ENCODE results near the gene ZNF492. TPM values are rescaled to one million over a fixed set of nuclear protein-coding genes. Genes with fewer than 3 reads are reported as not detected.

The ZNF492 gene
- polyA plus RNA-seq, 1 donor from 2014 or later, result not detected

DNA sequence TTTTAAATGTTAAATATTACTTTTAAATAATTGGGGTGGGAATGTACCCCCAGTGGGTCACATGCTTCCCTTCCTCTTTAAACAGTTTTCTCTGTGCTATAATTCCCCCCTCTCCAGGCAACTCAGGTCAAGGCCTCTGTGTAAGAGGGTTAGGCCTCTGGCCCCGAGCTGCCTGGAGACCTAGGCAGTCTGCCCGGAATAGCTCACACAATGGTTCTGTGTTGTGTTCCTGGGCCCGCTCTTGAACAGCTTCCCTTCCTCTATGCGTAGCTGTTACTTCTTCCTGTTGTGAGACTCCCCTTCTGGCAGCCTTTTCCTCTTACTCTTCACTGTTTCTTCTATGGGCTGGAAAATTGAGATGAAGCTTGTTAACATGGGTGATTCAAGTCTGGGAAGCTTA is 14.8 kb upstream of the ZNF492 start:
- Histone ChIP-seq H3K9me2 (ENCODE audit: insufficient read depth, low read length) (no peaks in the 10 kb centered on the region), H4K20me1 (ENCODE audit: insufficient read depth) (no peaks in the 10 kb centered on the region), H3K4me3 (ENCODE audit: low read length) (no peak overlapping the region), H3K4me2 (ENCODE audit: low read length) (no peak overlapping the region), H3F3A (ENCODE audit: insufficient read depth, low read length, poor library complexity, severe bottlenecking) (no peaks in the 10 kb centered on the region), H3K27me3 (ENCODE audit: insufficient read depth, low read depth, low read length) (no peaks in the 10 kb centered on the region), H3K36me3 (ENCODE audit: insufficient read depth, low read length) (no peaks in the 10 kb centered on the region), H3K9me3 (ENCODE audit: low read length) (peaks cover 3% of the 10 kb centered on the region), H3K79me2 (replicated peaks; ENCODE audit: insufficient read depth, low read length) (no peaks in the 10 kb centered on the region), H2AFZ (ENCODE audit: low read depth, low read length) (no peak overlapping the region), H3K9ac (ENCODE audit: low read length) (no peak overlapping the region), H3K27ac (ENCODE audit: low read length) (no peak overlapping the region)
- TF ChIP-seq, protein P1, sequence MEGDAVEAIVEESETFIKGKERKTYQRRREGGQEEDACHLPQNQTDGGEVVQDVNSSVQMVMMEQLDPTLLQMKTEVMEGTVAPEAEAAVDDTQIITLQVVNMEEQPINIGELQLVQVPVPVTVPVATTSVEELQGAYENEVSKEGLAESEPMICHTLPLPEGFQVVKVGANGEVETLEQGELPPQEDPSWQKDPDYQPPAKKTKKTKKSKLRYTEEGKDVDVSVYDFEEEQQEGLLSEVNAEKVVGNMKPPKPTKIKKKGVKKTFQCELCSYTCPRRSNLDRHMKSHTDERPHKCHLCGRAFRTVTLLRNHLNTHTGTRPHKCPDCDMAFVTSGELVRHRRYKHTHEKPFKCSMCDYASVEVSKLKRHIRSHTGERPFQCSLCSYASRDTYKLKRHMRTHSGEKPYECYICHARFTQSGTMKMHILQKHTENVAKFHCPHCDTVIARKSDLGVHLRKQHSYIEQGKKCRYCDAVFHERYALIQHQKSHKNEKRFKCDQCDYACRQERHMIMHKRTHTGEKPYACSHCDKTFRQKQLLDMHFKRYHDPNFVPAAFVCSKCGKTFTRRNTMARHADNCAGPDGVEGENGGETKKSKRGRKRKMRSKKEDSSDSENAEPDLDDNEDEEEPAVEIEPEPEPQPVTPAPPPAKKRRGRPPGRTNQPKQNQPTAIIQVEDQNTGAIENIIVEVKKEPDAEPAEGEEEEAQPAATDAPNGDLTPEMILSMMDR (IDR thresholded peaks at IDR 0.05; ENCODE audit: poor library complexity, severe bottlenecking), result no peak
- TF ChIP-seq, protein P2, sequence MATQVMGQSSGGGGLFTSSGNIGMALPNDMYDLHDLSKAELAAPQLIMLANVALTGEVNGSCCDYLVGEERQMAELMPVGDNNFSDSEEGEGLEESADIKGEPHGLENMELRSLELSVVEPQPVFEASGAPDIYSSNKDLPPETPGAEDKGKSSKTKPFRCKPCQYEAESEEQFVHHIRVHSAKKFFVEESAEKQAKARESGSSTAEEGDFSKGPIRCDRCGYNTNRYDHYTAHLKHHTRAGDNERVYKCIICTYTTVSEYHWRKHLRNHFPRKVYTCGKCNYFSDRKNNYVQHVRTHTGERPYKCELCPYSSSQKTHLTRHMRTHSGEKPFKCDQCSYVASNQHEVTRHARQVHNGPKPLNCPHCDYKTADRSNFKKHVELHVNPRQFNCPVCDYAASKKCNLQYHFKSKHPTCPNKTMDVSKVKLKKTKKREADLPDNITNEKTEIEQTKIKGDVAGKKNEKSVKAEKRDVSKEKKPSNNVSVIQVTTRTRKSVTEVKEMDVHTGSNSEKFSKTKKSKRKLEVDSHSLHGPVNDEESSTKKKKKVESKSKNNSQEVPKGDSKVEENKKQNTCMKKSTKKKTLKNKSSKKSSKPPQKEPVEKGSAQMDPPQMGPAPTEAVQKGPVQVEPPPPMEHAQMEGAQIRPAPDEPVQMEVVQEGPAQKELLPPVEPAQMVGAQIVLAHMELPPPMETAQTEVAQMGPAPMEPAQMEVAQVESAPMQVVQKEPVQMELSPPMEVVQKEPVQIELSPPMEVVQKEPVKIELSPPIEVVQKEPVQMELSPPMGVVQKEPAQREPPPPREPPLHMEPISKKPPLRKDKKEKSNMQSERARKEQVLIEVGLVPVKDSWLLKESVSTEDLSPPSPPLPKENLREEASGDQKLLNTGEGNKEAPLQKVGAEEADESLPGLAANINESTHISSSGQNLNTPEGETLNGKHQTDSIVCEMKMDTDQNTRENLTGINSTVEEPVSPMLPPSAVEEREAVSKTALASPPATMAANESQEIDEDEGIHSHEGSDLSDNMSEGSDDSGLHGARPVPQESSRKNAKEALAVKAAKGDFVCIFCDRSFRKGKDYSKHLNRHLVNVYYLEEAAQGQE (IDR thresholded peaks at IDR 0.05; ENCODE audit: borderline replicate concordance), result no peak
- TF ChIP-seq SMC3 (conservative IDR thresholded peaks at IDR 0.05; ENCODE audit: poor library complexity) (no peak), RAD21 (conservative IDR thresholded peaks at IDR 0.05) (no peak), EP300 (conservative IDR thresholded peaks at IDR 0.05; ENCODE audit: poor library complexity, severe bottlenecking) (no peak), MXI1 (conservative IDR thresholded peaks at IDR 0.05; ENCODE audit: poor library complexity, severe bottlenecking) (no peak), TAF1 (IDR thresholded peaks at IDR 0.05; ENCODE audit: low read depth) (no peak), POLR2AphosphoS5 (IDR thresholded peaks at IDR 0.05) (no peak), EZH2 (IDR thresholded peaks at IDR 0.05; ENCODE audit: borderline replicate concordance, insufficient read depth, low read length, poor library complexity, severe bottlenecking) (no peak)

DNA sequence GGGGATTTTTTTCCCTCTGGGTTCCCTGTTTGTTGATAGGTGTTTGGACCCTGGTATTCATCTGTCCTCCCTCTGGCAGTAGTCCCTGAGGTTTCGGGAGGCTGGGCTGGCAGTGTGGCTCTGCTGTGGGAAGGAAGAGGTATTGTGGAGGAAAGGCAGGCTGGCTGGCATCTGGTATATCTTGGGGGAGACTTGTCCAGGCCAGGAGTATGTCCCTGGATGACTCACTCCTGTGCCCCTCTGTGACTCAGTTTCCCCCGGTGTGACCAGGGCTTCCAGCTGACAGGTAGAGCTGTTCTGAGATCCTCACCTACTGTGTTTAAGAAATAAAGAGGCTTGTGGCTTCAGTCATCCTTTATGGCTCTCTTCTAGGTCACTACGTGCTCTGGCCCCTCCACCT is 14.2 kb upstream of the ZNF492 start:
- TF ChIP-seq, protein P2 (IDR thresholded peaks at IDR 0.05; ENCODE audit: borderline replicate concordance), result no peak
- TF ChIP-seq POLR2AphosphoS5 (IDR thresholded peaks at IDR 0.05) (no peak), EZH2 (IDR thresholded peaks at IDR 0.05; ENCODE audit: borderline replicate concordance, insufficient read depth, low read length, poor library complexity, severe bottlenecking) (no peak), SMC3 (conservative IDR thresholded peaks at IDR 0.05; ENCODE audit: poor library complexity) (no peak), TAF1 (IDR thresholded peaks at IDR 0.05; ENCODE audit: low read depth) (no peak), MXI1 (conservative IDR thresholded peaks at IDR 0.05; ENCODE audit: poor library complexity, severe bottlenecking) (no peak), RAD21 (conservative IDR thresholded peaks at IDR 0.05) (no peak), EP300 (conservative IDR thresholded peaks at IDR 0.05; ENCODE audit: poor library complexity, severe bottlenecking) (no peak)
- TF ChIP-seq, protein P1 (IDR thresholded peaks at IDR 0.05; ENCODE audit: poor library complexity, severe bottlenecking), result no peak
- H3F3A ChIP-seq (ENCODE audit: insufficient read depth, low read length, poor library complexity, severe bottlenecking), result no peaks in the 10 kb centered on the region
- no peak overlapping the region for H3K27ac ChIP-seq (ENCODE audit: low read length)
- H3K79me2 ChIP-seq (replicated peaks; ENCODE audit: insufficient read depth, low read length), result no peaks in the 10 kb centered on the region
- no peaks in the 10 kb centered on the region for H3K9me2 ChIP-seq (ENCODE audit: insufficient read depth, low read length)
- no peak overlapping the region for H3K4me2 ChIP-seq (ENCODE audit: low read length)
- no peaks in the 10 kb centered on the region for H4K20me1 ChIP-seq (ENCODE audit: insufficient read depth)
- H3K9me3 ChIP-seq (ENCODE audit: low read length), result peaks cover 3% of the 10 kb centered on the region
- H3K9ac ChIP-seq (ENCODE audit: low read length), result no peak overlapping the region
- no peak overlapping the region for H2AFZ ChIP-seq (ENCODE audit: low read depth, low read length)
- no peak overlapping the region for H3K4me3 ChIP-seq (ENCODE audit: low read length)
- H3K36me3 ChIP-seq (ENCODE audit: insufficient read depth, low read length), result no peaks in the 10 kb centered on the region
- H3K27me3 ChIP-seq (ENCODE audit: insufficient read depth, low read depth, low read length), result no peaks in the 10 kb centered on the region

Measured in neural cell (in vitro differentiated cells).